GM21447 (cell line): ENCODE results near the gene BMS1.
A peak's percentile ranks its signal among the peaks of the same experiment; 100 is the strongest.
"Not testable (repeated sequence)": the region's sequence is repeated elsewhere in the genome, so short reads cannot be mapped to it uniquely, and the experiment has no call there.

Experiments used
- ATAC-seq: cut with Tn5 transposase; IDR thresholded peaks from one replicate; pipeline ENCODE4 v1.9.1; 2021; ENCODE audit not compliant: unreplicated experiment

BMS1 gene

DNA sequence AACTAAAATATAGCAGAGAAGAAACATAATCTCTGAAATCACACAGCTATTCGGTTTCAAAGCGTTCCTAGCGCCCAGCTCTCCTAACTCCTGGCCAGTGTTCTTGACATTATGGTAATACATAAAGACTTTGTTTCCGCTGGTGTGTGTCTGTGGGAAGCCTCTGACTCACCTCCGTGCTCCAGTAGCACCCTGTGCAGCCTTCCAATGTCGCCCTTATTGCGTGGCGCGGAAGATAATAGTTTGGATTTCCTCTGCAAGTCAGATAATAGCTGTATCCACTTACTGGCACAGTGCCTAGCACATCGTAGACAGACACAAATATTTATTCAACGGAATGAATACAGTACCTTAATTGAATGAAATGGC, 570 bp downstream of the BMS1 start:
- peak; percentile 1 for ATAC-seq

- ATAC-seq, result no peak
Observed at GRCh38 chr10:42785759-42786158, 3.2 kb downstream of the BMS1 start.

DNA sequence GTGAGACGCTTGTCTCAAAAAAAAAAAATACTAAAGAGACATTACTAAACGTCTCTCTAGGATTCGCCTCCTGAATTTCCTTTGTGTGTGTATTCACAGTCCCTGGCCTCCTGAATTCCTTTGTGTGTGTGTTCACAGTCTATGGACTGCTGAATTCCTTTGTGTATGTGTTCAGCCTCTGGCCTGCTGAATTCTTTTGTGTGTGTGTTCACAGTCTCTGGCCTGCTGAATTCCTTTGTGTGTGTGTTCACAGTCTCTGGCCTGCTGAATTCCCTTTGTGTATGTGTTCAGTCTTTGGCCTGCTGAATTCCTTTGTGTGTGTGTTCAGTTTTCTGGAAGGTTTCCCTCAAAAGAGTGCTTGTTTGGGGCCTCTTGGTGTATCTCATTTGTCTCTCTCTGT, 8.2 kb downstream of the BMS1 start:
- ATAC-seq, result no peak

DNA sequence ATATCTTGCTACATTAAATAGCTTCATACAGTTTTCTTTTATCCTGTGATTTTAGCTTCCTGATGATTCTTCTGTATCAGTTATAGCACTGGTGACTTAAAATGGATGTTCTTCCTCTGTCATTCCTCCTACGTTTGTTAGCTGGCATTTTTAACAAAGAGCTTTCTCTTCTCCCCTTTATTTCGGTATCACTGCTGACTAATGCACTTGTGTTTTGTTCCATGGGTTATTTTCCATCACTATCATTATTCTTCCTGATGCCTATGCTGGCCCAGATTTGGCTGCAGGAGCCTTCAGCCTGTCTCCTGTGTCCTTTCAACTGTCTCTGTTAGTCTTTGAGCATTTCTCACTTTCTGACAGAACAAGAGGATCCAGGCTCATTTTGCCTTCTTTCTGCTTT, 13.1 kb downstream of the BMS1 start:
- no peak for ATAC-seq

GRCh38 chr10:42801135-42801534, 18.5 kb downstream of the BMS1 start:
- no peak for ATAC-seq

- ATAC-seq, result no peak
Observed at GRCh38 chr10:42802876-42803275, 20.3 kb downstream of the BMS1 start.

- no peak for ATAC-seq
Observed at GRCh38 chr10:42809676-42810075, 27.1 kb downstream of the BMS1 start.

DNA sequence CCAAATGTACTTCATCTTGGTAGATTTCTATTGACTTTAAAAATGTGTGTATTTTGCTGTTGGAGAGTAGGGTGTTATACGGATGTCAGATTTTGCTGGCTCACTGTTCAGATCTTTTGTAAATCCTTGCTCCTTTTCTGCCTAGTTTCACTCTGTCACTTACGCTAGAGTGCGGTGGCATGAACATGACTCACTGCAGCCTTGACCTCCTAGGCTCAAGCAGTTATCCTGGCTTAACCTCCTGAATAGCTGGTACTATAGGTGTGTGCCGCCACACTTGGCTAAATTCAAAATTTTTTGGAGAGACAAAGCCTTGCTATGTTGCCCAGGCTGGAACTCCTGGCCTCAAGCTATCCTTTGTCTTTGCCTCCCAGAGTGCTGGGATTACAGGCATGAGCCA, 29.4 kb downstream of the BMS1 start:
- no peak for ATAC-seq

DNA sequence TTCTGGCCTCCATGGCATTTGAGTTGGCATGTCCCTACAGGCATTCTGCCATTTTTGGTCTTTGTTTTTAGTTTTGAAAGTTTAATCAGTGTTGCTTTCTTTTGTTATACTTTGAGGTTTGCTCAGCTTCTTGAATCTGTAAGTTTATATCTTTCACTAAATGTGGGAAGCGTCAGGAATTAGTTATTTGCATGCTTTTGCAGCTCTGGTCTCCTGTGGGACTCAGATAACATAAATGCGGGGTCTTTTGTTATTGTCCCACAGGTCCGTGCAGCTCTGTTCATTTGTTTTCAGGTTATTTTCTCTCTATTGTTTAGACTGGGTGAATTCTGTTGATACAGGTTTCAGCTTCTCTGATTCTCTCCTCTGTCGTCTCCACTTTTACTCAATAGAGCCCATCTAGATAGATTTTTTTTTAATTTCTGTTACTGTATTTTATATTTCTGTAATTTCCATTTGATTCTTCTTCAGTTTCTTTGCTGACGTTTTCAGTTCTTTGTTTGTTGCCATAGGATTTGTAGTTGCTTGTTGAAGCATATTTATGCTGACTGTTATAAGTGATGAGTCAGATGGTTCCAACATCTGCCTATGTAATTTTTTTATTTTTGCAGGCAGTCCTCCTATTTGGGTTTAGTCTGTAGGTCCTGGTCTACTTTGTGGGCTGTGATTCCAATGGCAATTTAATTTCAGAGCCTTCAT, 31.5 kb downstream of the BMS1 start:
- ATAC-seq, result not testable (repeated sequence)

GRCh38 chr10:42816334-42816733, 33.7 kb downstream of the BMS1 start:
- ATAC-seq, result not testable (repeated sequence)

- ATAC-seq, result no peak
Observed at GRCh38 chr10:42816912-42817311, 34.3 kb downstream of the BMS1 start.

DNA sequence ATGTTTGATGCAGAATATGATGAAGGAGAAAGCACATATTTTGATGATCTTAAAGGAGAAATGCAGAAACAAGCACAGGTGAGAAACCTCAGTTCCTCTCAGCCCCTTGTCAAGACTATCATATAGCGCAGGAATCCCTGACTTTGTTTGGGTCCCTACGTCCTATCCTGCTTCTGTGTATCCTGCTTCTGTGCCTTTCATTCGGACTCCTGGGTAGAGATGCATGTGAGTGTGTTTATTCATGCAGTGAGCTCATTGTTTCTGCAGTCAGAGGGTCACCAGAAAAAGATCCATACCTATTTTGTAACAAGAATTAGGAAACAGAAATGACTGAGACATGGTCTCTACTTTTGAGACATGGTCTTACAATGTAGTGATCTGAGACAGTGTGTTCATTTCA, 34.8 kb downstream of the BMS1 start:
- not testable (repeated sequence) for ATAC-seq

- not testable (repeated sequence) for ATAC-seq
Observed at GRCh38 chr10:42826759-42827158, 44.2 kb downstream of the BMS1 start.

GRCh38 chr10:42827201-42827600, 44.6 kb downstream of the BMS1 start:
- no peak for ATAC-seq

DNA sequence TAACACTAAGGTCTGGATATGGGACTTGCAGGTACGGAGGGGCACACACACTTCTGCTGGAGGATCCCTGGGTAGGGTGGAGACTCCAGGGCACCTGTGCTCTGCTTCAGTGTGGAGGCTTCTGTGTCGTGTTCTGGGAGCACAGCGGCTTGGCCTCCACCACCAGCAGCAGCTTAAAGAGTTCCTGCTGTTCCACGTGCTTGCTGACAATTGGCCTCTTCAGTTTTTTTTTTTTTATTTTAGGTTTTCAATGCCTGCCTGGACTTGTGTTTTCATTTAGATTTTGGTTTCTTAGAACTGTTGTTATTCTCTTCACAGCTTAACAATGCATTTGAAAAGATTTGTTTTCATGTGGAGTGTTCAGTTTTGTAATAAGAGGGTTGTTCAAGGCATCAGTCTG, 45.8 kb downstream of the BMS1 start:
- ATAC-seq, result not testable (repeated sequence)

DNA sequence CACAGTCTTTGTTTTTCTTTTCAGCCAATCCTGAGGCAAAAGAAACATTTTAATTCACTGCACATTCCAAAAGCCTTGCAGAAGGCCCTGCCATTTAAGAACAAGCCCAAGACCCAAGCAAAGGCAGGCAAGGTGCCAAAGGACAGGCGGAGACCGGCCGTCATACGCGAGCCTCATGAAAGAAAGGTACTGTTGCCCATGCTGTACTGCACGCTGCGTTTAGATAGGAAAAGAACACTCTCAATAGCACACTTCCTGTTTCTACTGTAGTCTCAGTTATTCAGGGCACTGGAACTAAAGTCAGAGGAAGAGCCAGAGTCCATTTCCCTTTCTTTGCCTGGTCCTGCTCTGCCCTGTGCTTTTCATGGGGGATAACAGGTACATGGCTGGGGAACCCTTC, 47.6 kb downstream of the BMS1 start:
- ATAC-seq, result no peak

GRCh38 chr10:42836096-42836495, 53.5 kb downstream of the BMS1 start:
- ATAC-seq, result no peak

DNA sequence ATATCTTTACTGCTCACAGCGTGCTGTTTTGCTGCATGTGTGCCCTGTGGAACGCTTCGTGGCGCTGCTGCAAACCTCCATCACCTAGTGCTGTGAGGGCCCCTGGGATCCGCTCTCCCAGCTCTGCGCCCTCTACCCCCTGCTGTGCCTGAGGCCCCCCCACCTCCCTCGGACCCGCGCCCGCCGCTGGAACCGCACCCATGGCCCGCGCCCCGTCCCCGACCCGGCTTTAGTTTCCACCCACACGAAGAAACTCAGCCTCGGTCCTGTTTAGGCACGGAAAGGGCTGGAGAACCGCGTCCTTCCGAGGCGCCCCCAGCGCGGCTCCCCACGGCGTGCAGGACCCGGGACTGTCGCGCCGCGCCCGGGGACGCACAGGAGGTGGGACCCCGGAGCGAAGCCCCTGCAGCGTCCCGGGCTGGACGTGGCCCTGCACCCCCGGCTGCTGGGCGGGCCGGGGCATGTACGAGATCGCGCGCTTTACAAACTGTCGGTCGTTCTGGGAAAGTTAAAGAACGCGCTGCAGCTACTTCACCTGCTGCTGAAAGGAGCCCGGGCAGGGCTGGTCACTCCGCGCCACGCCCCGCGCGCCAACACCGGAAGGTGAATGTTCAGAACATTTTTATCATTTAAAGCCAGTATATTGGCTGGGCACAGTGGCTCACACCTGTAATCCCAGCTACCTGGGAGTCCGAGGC, 54.3 kb downstream of the BMS1 start:
- ATAC-seq, result no peak

DNA sequence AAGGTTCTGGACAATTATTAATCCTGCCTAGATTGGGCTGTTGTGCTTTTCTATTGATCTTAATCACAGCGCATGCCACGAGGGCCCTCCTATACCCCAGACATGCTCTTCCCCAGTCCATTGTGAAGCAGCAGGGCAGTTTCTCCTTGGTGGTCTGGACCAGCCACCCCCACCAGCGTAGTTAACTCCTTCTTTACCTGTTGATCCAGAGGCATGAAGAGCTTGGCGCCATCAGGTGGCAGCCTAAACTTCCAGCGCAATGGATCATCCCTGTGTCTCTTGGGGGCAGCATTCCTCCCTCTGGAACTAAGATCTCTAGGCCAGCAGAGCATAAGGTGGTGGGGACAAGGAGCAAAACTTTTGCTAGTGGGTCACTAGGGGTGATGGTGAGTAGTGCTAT, 62.2 kb downstream of the BMS1 start:
- not testable (repeated sequence) for ATAC-seq

GRCh38 chr10:42847261-42847660, 64.7 kb downstream of the BMS1 start:
- not testable (repeated sequence) for ATAC-seq

DNA sequence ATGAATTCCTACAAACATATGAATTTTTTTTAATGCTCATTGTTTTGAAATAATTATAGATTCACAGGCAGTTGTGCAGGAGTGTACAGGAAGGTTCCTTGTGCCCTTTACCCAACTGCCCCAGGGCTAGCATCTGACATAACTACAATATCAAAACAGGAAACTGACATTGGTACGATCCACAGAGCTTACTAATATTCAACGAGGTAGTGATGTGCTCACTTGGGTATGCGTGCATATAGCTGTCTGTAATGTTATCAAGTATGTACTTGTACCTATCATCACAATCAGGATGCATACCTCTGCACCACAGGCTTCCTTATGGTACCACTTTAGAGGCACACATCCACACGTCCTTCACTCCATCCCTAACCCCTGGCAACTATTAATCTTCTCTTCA, 68.3 kb downstream of the BMS1 start:
- ATAC-seq, result no peak

- ATAC-seq, result no peak
Observed at GRCh38 chr10:42859256-42859655, 76.7 kb downstream of the BMS1 start.

DNA sequence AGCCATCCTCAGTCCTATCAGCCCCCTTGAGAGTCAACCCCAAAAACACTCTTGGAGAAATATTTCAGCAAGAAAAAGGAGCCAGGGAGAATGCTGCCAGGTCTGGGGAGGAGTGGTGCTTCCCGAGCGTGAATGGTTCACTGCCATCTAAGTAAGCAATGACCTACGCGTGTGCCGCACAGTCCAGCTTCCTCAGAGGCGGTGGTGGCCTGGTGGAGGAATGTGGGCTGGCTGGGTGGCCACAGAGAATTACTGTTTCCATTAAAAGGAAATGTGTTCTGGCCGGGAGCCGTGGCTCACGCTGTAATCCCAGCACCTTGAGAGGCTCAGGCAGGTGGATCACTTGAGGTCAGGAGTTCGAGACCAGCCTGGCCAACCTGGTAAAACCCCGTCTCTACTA, 77.4 kb downstream of the BMS1 start:
- not testable (repeated sequence) for ATAC-seq
